GM10248 (cell line): ENCODE data around the gene APMAP.
A peak's percentile ranks its signal among the peaks of the same experiment; 100 is the strongest.

ENCODE experiments used
- CTCF ChIA-PET: fragments of 300-600 bp; sonication (Branson Sonifier 250); formaldehyde crosslinking; extraction: SDS; loops from one replicate; lab custom pipeline; 2021; ENCODE audit warnings: antibody characterized with exemption; lab: Yijun Ruan, JAX
- POLR2A ChIA-PET: fragments of 350-650 bp; sonication (Branson Sonifier 250); formaldehyde crosslinking; extraction: SDS; loops from one replicate; lab custom pipeline; 2020; ENCODE audit warnings: antibody characterized with exemption; lab: Yijun Ruan, JAX
- DNase-seq: peaks from one replicate; pipeline ENCODE4 v3.0.0; 2012; ENCODE audit errors: extremely low spot score
- TF ChIP-seq, protein P1 (sequence below): IDR thresholded peaks from 2 replicates; pipeline ENCODE4 v1.5.1; 2012; ENCODE audit warnings: mild to moderate bottlenecking, low read depth; ENCODE audit errors: extremely low read depth, missing control alignments, control extremely low read depth

APMAP gene, protein sequence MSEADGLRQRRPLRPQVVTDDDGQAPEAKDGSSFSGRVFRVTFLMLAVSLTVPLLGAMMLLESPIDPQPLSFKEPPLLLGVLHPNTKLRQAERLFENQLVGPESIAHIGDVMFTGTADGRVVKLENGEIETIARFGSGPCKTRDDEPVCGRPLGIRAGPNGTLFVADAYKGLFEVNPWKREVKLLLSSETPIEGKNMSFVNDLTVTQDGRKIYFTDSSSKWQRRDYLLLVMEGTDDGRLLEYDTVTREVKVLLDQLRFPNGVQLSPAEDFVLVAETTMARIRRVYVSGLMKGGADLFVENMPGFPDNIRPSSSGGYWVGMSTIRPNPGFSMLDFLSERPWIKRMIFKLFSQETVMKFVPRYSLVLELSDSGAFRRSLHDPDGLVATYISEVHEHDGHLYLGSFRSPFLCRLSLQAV

GRCh38 chr20:24992487-24993205, at the start of gene APMAP:
APMAP (minus strand) TSS chr20:24992751; CDS start chr20:24992688, 63 bp downstream.
- peak; percentile 98 for DNase-seq
- ChIA-PET POLR2A (no interaction called here), CTCF (interaction anchor here (1.9 to 9.4 kb wide), 5 partner anchors 40 to 407 kb away, joined by 8 to 201 read pairs (median 15); partner anchors contain the start of gene ACSS1)
- TF ChIP-seq, protein P1, sequence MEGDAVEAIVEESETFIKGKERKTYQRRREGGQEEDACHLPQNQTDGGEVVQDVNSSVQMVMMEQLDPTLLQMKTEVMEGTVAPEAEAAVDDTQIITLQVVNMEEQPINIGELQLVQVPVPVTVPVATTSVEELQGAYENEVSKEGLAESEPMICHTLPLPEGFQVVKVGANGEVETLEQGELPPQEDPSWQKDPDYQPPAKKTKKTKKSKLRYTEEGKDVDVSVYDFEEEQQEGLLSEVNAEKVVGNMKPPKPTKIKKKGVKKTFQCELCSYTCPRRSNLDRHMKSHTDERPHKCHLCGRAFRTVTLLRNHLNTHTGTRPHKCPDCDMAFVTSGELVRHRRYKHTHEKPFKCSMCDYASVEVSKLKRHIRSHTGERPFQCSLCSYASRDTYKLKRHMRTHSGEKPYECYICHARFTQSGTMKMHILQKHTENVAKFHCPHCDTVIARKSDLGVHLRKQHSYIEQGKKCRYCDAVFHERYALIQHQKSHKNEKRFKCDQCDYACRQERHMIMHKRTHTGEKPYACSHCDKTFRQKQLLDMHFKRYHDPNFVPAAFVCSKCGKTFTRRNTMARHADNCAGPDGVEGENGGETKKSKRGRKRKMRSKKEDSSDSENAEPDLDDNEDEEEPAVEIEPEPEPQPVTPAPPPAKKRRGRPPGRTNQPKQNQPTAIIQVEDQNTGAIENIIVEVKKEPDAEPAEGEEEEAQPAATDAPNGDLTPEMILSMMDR: no peak

- ChIA-PET POLR2A (no interaction called here), CTCF (interaction anchor here (1.6 kb wide), 1 partner anchor 46 kb away, joined by 4 read pairs; no protein-coding TSS in a partner anchor)
- TF ChIP-seq, protein P1: no peak
- DNase-seq: no peak
These were observed 49.4 kb upstream of the APMAP start for GRCh38 chr20:25041813-25042530.

- ChIA-PET POLR2A (no interaction called here), CTCF (no interaction called here)
- no peak for DNase-seq
- TF ChIP-seq, protein P1: no peak
These were observed 47.9 kb upstream of the APMAP start for GRCh38 chr20:25040438-25040831.

- ChIA-PET POLR2A (no interaction called here), CTCF (interaction anchor here (1.2 to 4.8 kb wide), 2 partner anchors 24 to 44 kb away, joined by 3 to 26 read pairs; no protein-coding TSS in a partner anchor)
- TF ChIP-seq, protein P1: no peak
- no peak for DNase-seq
These were observed 47.3 kb upstream of the APMAP start for GRCh38 chr20:25039697-25040437.

DNA sequence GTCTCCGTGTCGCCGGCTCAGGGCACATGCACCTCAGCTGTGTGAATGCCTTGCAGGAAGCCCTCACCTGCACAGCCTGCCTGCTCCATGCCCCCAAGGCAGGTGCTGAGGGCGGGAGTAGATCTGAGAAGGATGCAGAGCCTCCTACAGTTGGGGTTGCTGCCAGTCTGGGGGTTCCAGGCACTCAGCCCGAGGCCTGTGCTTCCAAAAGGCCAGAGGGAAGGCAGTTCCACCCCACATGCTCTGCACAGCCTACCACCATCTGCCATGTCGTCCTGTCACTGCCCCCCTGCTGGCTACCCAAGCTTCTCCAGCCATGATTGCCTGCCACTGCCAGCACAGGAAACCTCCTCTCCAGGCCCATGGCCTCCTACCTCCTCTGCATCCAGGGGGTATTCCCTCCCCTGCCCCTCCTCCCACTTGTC, 46.1 kb upstream of the APMAP start:
- TF ChIP-seq, protein P1: no peak
- DNase-seq: no peak
- ChIA-PET POLR2A (no interaction called here), CTCF (interaction anchor here (1.4 to 4.8 kb wide), 2 partner anchors 10 to 25 kb away, joined by 4 to 26 read pairs; no protein-coding TSS in a partner anchor)
